A673 (cell line): ENCODE results near the gene GMDS.

Source experiments
- EZH2 ChIP-seq: fragments of 200-600 bp; sonication (generic); IDR thresholded peaks from 2 replicates; pipeline ENCODE4 v1.6.1; 2017; ENCODE audit warnings: borderline replicate concordance, low read depth, mild to moderate bottlenecking, mixed read lengths, antibody characterized with exemption, low read length; ENCODE audit not compliant: poor library complexity, severe bottlenecking
- TF ChIP-seq, protein P1 (sequence below): fragments of 300-800, 200-600 bp; sonication (generic); conservative IDR thresholded peaks from 2 replicates; pipeline ENCODE4 v1.5.1; 2017; ENCODE audit warnings: low read depth, mild to moderate bottlenecking, antibody characterized with exemption, low read length, moderate library complexity, mixed read lengths

GRCh38 chr6:1614448-1615150, 630.8 kb downstream of the GMDS start:
- TF ChIP-seq, protein P1, sequence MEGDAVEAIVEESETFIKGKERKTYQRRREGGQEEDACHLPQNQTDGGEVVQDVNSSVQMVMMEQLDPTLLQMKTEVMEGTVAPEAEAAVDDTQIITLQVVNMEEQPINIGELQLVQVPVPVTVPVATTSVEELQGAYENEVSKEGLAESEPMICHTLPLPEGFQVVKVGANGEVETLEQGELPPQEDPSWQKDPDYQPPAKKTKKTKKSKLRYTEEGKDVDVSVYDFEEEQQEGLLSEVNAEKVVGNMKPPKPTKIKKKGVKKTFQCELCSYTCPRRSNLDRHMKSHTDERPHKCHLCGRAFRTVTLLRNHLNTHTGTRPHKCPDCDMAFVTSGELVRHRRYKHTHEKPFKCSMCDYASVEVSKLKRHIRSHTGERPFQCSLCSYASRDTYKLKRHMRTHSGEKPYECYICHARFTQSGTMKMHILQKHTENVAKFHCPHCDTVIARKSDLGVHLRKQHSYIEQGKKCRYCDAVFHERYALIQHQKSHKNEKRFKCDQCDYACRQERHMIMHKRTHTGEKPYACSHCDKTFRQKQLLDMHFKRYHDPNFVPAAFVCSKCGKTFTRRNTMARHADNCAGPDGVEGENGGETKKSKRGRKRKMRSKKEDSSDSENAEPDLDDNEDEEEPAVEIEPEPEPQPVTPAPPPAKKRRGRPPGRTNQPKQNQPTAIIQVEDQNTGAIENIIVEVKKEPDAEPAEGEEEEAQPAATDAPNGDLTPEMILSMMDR: no peak
- TF ChIP-seq EZH2: no peak
